AG09309 (cell line): ENCODE measurements around the gene SYS1.

Source experiments
- DNase-seq: peaks from one replicate; pipeline ENCODE4 v3.0.0-alpha.2; 2010; ENCODE audit warnings: low read depth
- H3K4me3 ChIP-seq: 2 replicates; pipeline ENCODE4 v1.5.1; 2011; ENCODE audit warnings: mild to moderate bottlenecking, low read depth, low read length, moderate library complexity; ENCODE audit not compliant: control insufficient read depth
- TF ChIP-seq, protein P1 (sequence below): IDR thresholded peaks from 2 replicates; pipeline ENCODE4 v1.5.1; 2011; ENCODE audit warnings: mild to moderate bottlenecking, low read depth, low read length, inconsistent platforms; ENCODE audit not compliant: insufficient read depth, control insufficient read depth; ENCODE audit errors: missing control alignments

SYS1 gene

DNA sequence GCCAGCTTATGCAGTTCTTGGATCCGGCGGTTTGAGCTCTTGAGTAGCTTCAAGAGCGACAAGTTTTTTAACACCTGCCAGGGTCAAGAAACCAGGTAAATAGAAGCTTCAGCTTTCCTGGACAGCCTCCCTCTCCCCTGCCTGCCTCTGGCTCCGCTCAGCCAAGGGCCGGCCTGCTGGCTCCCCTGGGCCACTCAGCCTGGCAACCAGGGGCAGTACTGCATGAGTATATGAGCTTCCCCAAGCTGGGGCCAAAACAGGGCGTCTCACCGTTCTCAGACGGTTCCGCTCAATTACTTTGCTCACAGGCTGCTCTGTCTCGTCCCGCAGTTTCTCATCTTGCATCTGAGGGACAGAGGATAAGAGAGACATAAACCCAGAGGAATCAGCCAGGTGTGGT is 14.3 kb downstream of the SYS1 start:
- H3K4me3 ChIP-seq = no peak overlapping the region
- TF ChIP-seq, protein P1, sequence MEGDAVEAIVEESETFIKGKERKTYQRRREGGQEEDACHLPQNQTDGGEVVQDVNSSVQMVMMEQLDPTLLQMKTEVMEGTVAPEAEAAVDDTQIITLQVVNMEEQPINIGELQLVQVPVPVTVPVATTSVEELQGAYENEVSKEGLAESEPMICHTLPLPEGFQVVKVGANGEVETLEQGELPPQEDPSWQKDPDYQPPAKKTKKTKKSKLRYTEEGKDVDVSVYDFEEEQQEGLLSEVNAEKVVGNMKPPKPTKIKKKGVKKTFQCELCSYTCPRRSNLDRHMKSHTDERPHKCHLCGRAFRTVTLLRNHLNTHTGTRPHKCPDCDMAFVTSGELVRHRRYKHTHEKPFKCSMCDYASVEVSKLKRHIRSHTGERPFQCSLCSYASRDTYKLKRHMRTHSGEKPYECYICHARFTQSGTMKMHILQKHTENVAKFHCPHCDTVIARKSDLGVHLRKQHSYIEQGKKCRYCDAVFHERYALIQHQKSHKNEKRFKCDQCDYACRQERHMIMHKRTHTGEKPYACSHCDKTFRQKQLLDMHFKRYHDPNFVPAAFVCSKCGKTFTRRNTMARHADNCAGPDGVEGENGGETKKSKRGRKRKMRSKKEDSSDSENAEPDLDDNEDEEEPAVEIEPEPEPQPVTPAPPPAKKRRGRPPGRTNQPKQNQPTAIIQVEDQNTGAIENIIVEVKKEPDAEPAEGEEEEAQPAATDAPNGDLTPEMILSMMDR = no peak
- no peak for DNase-seq

DNA sequence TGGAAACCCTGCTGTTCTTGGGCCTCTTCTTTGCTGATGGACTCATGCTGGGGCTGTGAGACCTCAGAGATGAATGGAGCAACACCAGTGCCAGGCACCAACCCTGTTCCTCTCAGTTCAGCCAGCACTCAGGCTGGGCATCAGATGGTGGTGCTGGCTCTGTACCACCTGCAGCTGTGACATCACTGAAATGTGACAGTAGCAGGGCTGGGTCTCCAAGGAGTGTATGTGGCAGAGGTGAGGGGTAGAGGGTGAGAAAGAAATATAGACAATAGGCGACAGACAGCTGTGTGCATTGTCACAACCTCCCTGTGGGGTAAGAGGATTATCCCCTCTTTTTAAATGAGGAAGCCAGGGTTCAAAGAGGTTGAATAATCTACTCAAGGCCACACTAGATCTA is 15.2 kb downstream of the SYS1 start, which contains the start of gene TP53TG5:
TP53TG5 (minus strand) TSS at position 135 of the 400 bp plus-strand sequence; CDS start at position 46, 89 bp downstream.
- no peak within 1 kb of the TSS for H3K4me3 ChIP-seq
- TF ChIP-seq, protein P1 = no peak

DNA sequence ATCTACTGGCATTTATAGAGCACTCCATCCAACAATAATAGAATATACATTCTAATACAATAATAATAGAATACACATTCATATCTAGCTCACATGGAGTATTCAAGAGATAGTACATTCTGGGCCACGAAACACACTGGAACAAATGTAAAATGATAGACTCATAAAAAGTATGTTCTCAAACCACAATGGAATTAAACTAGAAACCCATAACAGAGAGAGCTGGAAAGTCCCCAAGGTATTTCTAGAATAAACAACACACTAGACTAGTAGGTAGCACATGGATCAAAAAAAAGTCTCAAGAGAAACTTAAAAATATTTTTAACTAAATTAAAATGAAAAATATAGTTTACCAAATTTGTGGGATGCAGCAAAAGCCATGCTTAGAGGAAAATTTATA is 24.3 kb downstream of the SYS1 start:
- TF ChIP-seq, protein P1 = no peak

More for the DNA sequence above, 15.2 kb downstream of the SYS1 start, which contains the start of gene TP53TG5:
- no peak for DNase-seq

DNA sequence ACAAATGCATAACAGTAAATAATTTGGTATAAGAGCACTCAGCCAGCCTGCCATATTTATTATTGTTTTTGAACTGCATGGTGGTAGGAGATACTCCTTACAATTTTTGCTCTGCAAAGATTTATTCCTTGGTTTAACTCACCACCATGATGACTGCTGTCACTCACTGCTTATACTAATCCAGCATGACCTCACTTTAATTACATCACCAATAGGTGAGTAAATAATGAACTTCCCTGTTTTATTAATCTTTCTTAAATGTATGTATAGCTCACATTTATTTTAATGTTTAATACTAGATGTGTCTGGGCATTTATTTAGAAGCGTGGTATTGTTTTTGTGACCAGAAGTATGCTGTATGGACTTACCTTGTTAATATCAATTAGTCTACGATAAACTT is 28.0 kb downstream of the SYS1 start:
- TF ChIP-seq, protein P1 = no peak
- H3K4me3 ChIP-seq = no peak overlapping the region
- no peak for DNase-seq

More for the DNA sequence above, 24.3 kb downstream of the SYS1 start:
- no peak overlapping the region for H3K4me3 ChIP-seq
- DNase-seq = no peak

DNA sequence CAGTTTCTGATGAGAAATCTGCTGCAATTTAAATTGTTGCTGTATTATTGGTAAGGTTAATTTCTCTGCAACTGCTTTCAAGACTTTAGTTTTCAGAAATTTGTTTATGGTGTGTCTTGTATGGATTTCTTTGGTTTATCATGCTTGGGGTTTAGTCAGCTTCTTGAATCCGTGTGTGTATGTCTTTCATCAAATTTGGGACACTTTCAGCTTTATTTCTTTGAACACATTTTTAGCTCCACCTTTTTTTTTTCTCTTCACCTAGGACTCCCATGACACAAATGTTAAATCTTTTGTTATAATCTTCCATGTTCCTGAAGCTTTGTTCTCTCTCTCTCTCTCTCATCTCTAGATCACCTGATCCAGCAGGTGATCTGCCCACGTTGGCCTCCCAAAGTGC is 28.6 kb downstream of the SYS1 start:
- no peak for DNase-seq
- TF ChIP-seq, protein P1 = no peak
- no peak overlapping the region for H3K4me3 ChIP-seq

DNA sequence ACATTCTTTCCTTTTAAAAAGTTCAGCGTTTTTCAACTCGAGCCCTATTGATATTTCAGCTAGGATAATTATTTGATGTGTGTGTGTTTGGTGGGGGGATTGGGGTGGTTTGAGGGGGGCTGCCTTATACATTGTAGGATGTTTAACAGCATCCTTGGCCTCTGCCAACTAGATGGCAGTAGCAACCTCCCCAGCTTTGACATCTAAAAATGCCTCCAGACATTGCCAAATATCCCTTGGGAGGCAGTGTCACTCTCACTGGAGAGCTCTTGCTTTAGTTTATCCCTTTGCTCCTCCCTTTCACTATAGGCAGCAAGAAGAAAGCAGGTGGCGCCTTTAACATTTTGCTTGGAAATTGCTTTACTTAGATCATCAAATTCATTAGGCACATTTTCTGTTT is 29.8 kb downstream of the SYS1 start:
- no peak for DNase-seq
- TF ChIP-seq, protein P1 = no peak
- no peak overlapping the region for H3K4me3 ChIP-seq
